IPS DF 4.7 (cell line): ENCODE measurements around the gene ABCB6.
"Not testable (repeated sequence)": the region's sequence is repeated elsewhere in the genome, so short reads cannot be mapped to it uniquely, and the experiment has no call there.

Experiments
- DNase-seq: peaks from one replicate; pipeline ENCODE4 v3.0.0-alpha.2; 2013; ENCODE audit warnings: low spot score; ENCODE audit errors: extremely low read depth

ABCB6 gene

DNA sequence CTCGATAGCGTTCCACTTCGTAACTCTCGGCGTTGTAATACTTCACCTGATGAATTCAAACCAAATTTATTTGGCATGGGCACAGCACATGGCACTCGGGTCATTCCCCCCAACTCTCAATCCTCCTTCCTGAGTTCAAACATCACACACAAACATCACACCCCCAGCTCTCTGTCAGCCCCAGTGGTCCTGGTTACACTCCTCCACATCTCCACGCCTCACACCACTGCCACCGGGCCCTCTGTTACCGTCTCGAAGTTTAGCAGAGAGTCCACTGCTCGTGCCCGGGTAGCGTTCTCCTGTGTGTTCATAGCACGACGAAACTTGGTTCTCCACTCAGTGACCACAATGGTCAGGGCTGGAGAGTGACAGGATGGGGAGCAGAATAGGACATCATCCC lies 4.6 kb downstream of the ABCB6 start:
- DNase-seq = no peak

DNA sequence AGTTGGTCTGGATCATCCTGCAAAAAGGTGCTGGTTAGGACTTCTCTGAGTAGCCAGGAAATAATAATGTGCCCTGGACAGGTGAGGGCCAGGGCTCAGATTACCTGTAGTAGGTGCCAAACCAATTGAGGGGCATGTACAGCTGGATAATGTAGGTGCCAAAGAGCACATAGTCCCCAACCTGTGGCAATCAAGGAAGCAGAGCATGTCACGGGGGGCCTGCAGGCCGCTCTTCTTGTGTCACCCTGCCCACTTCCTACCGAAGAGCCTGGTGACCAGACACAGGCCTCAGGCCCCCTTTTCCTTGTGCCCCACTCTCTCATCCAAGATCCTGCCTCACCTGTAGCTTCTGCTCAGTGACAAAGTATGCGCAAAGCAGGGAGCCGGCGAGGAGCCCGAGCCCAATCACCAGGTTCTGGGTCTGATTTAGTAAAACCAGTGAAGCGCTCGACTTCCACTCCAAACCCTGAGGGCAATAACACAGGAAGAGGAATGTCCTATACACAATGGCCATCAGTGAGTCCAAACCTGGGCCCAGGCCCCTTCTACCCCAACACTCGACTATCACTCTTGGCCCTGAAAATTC lies 5.2 kb downstream of the ABCB6 start:
- DNase-seq = no peak

DNA sequence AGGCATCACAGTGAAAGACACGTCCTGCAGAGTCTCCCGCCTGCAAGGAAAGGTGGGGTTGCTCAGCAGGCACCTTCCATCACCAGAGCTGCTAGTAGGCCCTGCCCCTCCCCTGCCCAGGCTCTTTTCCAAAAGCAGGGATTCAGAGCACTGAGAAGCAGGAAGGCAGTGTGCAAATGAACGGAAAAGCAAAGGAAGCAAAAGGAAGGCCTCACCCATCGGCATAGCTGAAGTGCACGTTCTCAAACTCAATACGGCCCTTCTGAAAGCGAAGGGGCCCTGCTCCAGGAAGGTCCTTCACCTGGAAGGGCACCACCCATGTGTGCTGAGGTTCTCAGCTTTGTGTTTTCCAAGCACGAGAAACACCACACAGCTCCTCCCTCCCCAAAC lies 5.7 kb downstream of the ABCB6 start:
- no peak for DNase-seq

DNA sequence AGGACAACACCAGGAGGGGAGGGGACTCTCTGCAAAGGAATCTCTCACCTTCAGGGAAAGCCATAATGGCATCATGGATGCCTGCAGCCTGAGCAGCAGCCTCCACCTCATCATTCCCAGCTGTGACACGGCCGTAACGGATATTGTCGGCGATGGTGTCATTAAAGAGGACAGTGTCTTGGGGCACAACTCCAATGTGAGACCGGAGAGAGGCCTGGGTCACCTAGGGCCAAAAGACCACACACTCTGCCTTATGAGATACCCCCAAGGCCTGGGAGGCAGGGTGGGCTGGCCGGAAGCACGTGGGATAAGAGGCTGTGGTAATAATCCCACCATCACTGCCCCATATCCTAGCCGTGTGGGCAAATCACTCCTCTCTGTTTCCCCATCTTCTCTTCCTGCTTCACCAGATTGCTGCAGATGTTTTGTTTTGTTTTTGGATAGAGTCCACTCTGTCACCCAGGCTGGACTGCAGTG lies 7.8 kb downstream of the ABCB6 start:
- DNase-seq = no peak

DNA sequence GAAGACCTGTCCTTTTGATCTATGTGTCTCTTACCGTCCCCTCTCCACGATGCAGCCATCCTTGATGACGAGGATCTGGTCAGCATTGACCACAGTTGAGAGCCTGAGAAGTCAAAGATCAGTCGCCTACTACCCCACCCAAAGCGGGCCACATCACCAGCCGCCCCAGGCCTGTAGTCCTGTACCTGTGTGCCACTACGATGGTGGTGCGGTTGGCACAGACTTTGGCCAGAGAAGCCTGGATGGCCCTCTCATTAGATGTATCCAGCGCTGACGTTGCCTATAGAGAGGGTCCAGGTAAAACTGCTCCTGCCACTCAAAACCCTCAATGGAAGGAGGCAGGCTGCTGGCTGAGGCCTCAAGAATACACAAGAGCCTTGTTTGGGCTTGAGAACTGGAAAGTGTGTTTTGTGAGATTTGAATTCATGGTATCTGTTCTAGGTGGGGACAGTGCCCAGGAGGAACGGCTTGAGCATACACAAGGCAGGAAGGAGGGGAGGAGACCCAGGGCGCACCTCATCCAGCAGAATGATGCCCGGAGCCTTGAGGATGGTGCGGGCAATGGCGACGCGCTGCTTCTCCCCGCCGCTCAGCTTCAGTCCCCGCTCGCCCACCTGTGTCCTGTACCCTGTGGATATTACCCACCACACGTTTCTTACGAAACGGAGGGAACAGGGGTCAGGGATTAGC lies 8.4 kb downstream of the ABCB6 start:
- DNase-seq = no peak

DNA sequence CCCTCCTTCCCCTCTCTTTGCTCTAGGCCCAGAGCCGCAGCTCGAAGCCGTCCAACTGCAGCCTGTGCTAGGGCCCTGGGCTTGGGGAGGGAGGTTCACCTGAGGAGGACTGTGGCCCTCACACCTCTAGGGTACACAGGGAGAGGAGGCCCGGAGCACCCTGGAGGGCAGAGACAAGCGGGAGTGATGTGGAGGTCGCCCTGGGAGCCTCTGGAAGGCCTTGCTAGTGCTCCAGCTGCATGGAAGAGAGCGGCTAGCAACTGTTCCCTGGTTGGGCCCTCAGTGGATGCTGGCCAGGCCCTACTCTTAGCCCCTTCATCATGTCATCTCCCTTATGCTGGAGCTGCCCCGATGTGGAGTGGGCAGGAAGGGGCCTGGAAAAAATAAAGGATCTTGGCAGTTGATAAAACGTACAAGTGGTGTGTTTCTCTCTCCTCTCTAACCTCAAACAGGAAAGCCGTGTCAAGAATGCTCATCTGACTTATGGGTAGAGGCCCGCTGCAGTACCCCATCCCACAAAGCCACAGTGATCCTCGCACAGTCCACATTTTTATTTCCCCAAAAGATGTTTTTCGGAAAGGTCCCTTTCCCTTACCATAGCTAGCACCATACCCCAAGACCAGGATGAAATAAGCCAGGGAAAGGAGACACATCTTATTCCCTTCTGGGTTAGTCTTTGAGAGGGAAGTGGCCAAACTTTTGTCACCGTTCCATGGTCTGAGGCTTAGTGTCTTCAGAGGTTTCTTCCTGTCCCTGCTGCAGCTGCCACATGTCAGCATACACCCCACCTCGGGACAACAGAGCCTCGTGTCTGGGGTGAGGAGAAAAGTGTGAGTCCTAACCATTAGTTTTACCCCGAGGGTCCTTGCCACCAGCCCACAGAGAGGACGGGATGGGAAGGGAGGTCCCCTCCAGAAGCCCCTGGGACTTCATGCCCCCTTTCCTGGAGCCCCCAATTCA lies 9.2 kb downstream of the ABCB6 start:
- no peak for DNase-seq

DNA sequence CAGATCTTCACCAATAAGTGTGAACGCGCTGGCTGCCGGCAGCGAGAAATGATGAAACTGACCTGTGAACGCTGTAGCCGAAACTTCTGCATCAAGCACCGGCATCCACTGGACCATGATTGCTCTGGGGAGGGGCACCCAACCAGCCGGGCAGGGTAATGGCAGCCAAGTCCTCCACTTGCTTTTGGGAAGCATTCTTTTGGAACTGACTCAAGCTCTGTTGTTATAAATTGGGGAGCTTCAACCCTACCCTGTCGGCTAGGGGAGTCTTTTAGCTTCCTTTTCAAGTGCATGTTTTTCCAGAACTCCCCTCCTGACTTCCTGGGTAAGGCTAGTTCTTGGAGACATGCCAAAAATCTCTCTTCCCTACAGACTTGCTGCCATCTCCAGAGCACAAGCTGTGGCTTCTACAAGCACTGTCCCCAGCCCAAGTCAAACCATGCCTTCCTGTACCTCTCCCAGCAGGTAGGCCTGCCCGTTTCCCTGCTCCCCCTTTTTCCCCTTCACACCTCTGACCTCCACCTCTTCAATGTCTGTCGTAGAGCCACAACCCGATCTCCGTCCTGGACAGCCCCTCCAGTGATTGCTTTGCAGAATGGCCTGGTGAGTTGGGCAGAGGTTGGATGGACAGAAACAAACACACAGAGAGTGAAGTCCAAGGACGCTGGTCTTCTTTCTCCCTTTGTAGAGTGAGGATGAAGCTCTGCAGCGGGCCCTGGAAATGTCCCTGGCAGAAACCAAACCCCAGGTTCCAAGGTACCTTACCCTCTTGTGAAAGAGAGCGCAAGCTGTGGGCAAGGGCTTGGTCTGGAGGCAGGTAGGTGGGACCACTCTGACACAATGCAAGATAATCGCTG lies 10.6 kb downstream of the ABCB6 start:
- DNase-seq = no peak

DNA sequence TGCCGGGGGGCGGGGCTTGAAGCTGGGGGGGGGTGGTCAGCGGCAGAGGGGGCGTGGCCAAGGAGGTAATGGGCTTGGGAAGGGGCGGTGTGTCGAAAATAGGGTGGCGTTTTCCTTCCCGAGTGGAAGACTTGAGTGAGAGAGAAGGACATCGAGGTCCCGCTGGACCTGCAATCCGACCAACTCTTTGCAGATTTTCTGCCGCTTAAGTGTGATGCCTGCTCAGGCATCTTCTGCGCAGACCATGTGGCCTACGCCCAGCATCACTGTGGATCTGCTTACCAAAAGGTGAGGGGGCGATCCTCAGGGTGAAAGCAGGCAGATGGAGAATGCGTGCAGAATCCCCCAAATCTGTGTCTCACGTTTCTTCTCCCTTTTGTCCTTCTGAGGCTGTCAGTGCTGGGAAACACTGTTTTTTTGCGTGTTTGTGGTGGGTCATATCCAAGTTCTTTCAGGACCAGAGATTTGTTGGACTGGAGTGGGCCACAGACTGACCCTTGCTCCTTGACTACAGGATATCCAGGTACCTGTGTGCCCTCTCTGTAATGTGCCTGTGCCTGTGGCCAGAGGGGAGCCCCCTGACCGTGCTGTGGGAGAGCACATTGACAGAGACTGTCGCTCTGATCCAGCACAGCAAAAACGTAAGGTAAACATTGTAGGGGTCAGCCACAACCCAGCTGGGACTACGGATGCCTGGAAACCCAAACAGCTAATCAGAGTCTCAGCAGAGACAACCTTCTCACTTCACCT lies 11.4 kb downstream of the ABCB6 start:
- no peak for DNase-seq

DNA sequence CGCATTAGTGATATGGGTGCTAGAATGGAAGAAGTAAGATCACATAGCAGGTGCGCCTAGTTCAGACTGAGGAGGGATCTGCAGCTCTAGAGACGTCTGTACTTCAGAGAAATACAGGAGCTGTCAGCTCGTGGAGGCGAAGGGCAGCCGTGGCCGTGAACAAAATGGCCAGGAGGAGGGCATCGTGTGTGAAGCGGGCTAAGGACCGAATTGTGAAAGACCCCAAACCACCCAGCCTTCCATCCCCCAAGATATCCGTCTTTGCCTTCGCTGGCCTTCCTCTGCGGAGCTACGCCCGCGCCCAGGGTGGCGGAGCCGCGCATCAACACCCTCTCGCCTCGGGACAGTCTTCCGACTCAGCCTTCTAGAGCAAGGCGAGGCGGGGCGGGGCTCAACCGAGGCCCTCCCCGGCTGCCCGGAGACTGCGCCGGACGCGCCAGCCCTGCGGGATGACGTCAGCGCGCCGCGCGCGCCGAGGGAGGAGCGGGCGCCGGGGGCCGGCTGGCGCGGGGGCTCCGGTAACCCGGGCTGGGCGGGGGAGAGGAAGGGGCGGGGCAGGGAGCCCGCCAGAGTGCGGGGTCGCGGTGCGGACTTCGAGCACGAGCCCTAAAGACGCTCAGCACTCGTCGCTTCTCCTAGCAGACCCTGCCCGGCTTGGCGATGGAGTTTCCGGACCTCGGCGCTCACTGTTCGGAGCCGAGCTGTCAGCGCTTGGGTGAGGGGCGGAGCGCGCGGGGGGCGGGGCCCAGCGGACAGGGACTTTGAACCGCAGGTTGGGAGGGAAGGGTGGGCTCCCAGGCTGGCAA lies 12.2 kb downstream of the ABCB6 start, which contains the start of gene ZFAND2B:
TSS of gene ZFAND2B (plus strand) at position 455 of the 806 bp plus-strand sequence. CDS start at position 661, 206 bp downstream.
- no peak for DNase-seq

DNA sequence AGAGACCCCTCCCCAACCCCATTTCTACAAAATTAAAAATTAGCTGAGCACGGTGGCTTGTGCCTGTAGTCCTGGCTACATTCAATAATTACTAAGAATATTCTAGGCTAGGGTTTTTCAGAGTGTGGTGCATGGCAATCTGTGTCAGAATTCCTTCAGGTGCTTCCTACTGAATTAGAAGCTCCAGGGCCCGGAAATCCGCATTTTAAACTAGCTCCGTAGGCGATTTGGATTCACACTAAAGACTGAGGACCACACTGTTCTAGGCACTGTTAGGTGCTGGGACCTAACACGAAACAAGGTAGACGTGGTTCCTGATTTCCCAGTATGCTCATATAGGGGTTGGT lies 12.8 kb downstream of the ABCB6 start:
- no peak for DNase-seq

DNA sequence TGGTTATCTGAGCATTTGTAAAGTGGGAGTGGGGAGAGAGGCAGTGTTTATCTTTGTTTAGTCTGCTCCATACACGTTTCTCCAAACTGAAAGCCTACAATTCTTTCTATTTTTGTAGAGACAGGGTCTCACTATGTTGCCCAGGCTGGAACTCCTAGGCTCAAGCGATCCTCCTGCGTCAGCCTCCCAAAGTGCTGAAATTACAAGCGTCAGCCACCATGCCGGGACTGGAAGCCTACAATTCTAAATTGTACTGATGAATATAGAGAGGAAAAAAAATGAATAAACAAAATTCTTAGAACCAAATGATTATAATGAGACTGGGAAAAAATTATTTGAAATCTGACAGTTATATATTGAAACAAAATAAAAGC lies 13.6 kb downstream of the ABCB6 start:
- no peak for DNase-seq

DNA sequence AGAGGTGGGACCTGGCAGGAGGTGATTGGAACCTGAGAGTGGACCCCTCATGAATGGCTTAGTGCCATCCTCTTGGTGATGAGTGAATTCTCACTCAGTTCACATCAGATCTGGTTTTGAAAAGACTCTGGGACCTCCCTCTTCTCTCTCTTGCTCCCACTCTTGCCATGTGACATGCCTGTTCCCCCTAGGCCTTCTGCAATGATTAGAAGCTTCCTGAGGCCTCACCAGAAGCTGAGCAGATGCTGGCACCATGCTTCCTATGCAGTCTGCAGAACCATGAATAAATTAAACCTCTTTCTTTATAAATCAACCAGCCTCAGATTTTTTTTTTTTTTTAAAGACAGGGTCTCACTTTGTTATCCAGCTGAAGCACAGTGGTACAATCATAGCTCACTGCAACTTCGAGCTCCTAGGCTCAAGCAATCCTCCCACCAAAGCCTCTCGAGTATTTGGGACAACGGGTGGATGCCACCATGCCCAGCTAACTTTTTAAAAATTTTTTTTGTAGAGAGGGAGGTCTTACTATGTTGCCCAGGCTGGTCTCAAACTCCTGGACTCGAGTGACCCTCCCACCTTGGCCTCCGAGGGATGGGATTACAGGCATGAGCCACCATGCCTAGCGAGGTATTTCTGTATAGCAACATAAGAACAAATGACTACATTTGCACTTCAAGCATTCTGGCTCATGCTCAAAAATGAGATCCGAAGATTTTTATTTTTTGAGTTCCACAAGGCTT lies 14.2 kb downstream of the ABCB6 start:
- DNase-seq = no peak

DNA sequence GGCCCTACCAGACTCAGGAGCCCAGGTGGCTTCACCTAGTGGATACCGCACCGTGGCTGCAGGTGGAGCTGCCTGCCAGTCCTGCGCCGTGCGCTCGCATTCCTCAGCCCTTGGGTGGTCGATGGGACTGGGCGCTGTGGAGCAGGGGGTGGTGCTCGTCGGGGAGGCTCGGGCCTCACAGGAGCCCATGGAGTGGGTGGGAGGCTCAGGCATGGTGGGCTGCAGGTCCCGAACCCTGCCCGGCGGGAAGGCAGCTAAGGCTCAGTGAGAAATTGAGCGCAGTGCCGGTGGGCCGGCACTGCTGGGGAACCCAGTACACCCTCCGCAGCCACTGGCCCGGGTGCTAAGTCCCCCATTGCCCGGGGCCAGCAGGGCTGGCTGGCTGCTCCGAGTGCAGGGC lies 17.4 kb downstream of the ABCB6 start:
- DNase-seq = not testable (repeated sequence)

DNA sequence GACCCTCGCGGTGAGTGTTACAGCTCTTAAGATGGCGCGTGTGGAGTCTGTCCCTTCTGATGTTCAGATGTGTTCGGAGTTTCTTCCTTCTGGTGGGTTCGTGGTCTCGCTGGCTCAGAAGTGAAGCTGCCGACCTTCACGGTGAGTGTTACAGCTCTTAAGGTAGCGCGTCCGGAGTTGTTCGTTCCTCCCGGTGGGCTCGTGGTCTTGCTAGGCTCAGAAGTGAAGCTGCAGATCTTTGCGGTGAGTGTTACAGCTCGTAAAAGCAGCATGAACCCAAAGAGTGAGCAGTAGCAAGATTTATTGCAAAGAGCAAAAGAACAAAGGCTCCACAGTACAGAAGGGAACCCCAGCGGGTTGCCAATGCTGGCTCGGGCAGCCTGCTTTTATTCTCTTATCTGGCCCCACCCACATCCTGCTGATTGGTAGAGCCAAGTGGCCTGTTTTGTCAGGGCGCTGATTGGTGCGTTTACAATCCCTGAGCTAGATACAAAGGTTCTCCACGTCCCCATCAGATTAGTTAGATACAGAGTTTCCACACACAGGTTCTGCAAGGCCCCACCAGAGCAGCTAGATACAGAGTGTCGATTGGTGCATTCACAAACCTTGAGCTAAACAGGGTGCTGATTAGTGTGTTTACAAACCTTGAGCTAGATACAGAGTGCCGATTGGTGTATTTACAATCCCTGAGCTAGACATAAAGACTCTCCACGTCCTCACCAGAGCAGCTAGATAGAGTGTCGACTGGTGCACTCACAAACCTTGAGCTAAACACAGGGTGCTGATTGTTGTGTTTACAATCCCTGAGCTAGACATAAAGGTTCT lies 18.0 kb downstream of the ABCB6 start:
- DNase-seq = not testable (repeated sequence)

DNA sequence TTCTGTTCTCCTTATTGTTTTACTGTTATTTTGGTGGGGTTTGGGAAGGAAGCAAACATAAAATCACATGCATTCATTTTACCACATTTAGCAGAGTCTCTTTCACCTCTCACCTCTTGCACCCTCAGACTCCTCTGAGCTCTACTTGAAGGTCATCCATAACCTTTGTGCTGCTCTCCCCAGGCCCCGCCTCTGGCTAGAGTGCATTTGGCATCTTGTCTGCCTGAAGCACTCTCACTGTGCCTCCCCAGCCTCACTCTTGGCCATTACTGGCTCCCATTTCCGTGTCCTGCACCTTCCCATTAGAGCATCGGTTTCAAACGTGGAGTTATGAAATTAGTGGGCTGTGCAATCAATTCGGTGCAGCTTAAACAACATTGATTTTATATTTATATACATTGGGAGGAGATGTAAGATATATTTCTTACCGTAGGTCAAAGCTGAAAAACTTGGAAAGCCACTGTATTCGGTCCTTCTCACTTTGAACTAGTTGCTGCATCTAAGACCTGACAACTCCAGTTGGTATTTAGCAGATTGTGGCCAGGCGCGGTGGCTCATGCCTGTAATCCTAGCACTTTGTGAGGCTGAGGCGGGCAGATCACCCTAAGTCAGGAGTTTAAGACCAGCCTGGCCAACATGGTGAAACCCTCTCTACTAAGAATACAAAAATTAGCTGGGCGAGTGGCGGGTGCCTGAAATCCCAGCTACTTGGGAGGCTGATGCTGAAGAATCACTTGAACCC lies 19.1 kb downstream of the ABCB6 start:
- DNase-seq = no peak

DNA sequence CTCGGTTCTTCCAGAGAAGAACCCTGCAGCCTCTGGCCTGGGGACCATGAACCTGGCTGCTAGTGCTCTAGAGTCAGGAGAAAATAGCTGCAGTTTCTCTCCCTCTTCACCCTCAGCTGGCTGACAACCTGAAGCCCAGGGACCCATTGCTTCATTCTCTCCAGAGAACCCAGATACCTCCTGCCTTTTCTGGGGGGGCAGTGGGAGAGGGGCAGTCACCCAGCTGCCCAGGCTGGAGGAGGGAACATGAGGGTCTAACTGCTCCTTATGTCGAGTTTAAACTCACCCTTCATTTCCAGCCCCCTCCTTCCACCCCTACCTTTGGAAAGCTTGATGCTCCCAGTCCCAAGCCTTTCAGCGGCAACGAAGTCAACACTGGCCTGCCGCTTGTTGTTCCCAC lies 19.8 kb downstream of the ABCB6 start:
- DNase-seq = no peak

DNA sequence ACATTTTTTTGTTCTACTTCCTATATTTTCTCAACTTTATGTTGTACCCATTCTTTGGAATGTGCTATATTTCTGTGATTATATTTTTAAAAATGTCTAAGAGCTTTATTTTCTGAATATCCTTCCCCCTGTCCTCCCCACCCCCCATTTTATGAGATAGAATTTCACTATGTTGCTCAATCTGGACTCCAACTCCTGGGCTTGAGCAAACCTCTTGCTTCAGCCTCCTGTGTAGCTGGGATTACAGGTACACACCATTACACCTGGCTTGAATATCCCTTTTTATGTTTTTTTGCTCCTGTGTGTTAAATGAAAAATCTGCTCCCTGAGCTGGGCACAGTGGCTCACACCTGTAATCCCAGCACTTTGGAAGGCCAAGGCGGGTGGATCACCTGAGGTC lies 21.4 kb downstream of the ABCB6 start:
- no peak for DNase-seq
